Astrocyte of the cerebellum (primary cell): ENCODE measurements around the gene SLC10A2.
"Not testable (repeated sequence)": the region's sequence is repeated elsewhere in the genome, so short reads cannot be mapped to it uniquely, and the experiment has no call there.

Experiments
- DNase-seq: peaks from one replicate; pipeline ENCODE4 v3.0.0-alpha.2; 2011; ENCODE audit warnings: low read depth
- H3K4me3 ChIP-seq: 2 replicates; pipeline ENCODE4 v1.5.1; 2011; ENCODE audit warnings: mild to moderate bottlenecking, low read depth, low read length, moderate library complexity
- CTCF ChIP-seq: IDR thresholded peaks from 2 replicates; pipeline ENCODE4 v1.5.1; 2012; ENCODE audit warnings: low read length, low read depth, moderate library complexity, mild to moderate bottlenecking; ENCODE audit errors: missing control alignments
- in situ Hi-C: cut with HindIII; loops from 2 replicates; pipeline ENCODE4 v1.10.0; 2017; ENCODE audit warnings: low sequenced_read_pairs

The SLC10A2 gene

GRCh38 chr13:103100830-103101229 lies 34.6 kb upstream of the SLC10A2 start:
- TF ChIP-seq CTCF = no peak
- DNase-seq = no peak
- in situ Hi-C loops = no loop called here
- H3K4me3 ChIP-seq = no peak overlapping the region

- no peak overlapping the region for H3K4me3 ChIP-seq
- no peak for TF ChIP-seq CTCF
- no peak for DNase-seq
- in situ Hi-C loops = no loop called here
Measured at GRCh38 chr13:103099722-103100293, 33.6 kb upstream of the SLC10A2 start.

GRCh38 chr13:103098535-103098934 lies 32.3 kb upstream of the SLC10A2 start:
- in situ Hi-C loops = no loop called here
- DNase-seq = no peak
- TF ChIP-seq CTCF = no peak

GRCh38 chr13:103097366-103097928 lies 31.2 kb upstream of the SLC10A2 start:
- DNase-seq = no peak
- TF ChIP-seq CTCF = no peak
- no peak overlapping the region for H3K4me3 ChIP-seq
- in situ Hi-C loops = no loop called here

More at GRCh38 chr13:103098535-103098934, 32.3 kb upstream of the SLC10A2 start:
- no peak overlapping the region for H3K4me3 ChIP-seq

GRCh38 chr13:103093649-103094048 lies 27.4 kb upstream of the SLC10A2 start:
- DNase-seq, H3K4me3 ChIP-seq, in situ Hi-C loops: not testable (repeated sequence)

GRCh38 chr13:103087275-103087674 lies 21.1 kb upstream of the SLC10A2 start:
- TF ChIP-seq CTCF = no peak
- no peak for DNase-seq
- no peak overlapping the region for H3K4me3 ChIP-seq
- in situ Hi-C loops = no loop called here

GRCh38 chr13:103081435-103081834 lies 15.2 kb upstream of the SLC10A2 start:
- in situ Hi-C loops = no loop called here
- no peak for DNase-seq
- H3K4me3 ChIP-seq = no peak overlapping the region
- TF ChIP-seq CTCF = no peak
